Kidney (tissue), 14 donors: ENCODE results near the gene MSMO1. TPM values are rescaled to one million over a fixed set of nuclear protein-coding genes. Genes with fewer than 3 reads are reported as not detected.

ENCODE experiments used
- DNase-seq, 5 donors: peaks; one replicate each; pipeline ENCODE4 v3.0.0-alpha.2; 2013 to 2020
- FAIRE-seq: peaks from 2 replicates; lab custom pipeline; 2012; peaks lifted over from hg19 to GRCh38; lab: Jason Lieb, UNC
- H3K27ac ChIP-seq, 2 donors: one replicate each; pipeline ENCODE4 v1.7.0; 2013; ENCODE audit warnings: low read depth in 2 of 2, low read length in 2 of 2, inconsistent platforms in 1 of 2
- H3K27me3 ChIP-seq: one replicate; pipeline ENCODE4 v1.7.1; 2013; ENCODE audit warnings: low read length, inconsistent platforms; ENCODE audit not compliant: control insufficient read depth, insufficient read depth
- H3K36me3 ChIP-seq, 3 donors: one replicate each; pipeline versions ENCODE4 v1.7.0 to v1.7.1; 2013; ENCODE audit warnings: low read length in 3 of 3, control low read depth in 1 of 3, inconsistent platforms in 1 of 3; ENCODE audit not compliant: insufficient read depth in 3 of 3, control insufficient read depth in 2 of 3
- H3K4me1 ChIP-seq, 3 donors: one replicate each; pipeline versions ENCODE4 v1.7.0 to v1.7.1; 2013; ENCODE audit warnings: low read length in 3 of 3, inconsistent platforms in 1 of 3, low read depth in 1 of 3; ENCODE audit not compliant: control insufficient read depth in 2 of 3, insufficient read depth in 2 of 3
- H3K4me3 ChIP-seq, 3 donors: one replicate each; pipeline versions ENCODE4 v1.7.0 to v1.8.1; 2013; ENCODE audit warnings: low read length in 3 of 3, control low read depth in 1 of 3, inconsistent platforms in 1 of 3
- H3K9ac ChIP-seq, 3 donors: one replicate each; pipeline versions ENCODE4 v1.7.0 to v1.7.1; 2013; ENCODE audit warnings: low read length in 3 of 3, control low read depth in 1 of 3, inconsistent platforms in 1 of 3
- H3K9me3 ChIP-seq, 3 donors: one replicate each; pipeline versions ENCODE4 v1.7.0 to v1.7.1; 2013; ENCODE audit warnings: low read length in 3 of 3, control low read depth in 1 of 3, inconsistent platforms in 1 of 3; ENCODE audit not compliant: control insufficient read depth in 2 of 3, insufficient read depth in 1 of 3
- intact Hi-C: fragments of 100-400 bp; cut with DNase I; formaldehyde crosslinking; loops from one replicate; pipeline ENCODE4 v1.11.1; 2022
- polyA plus RNA-seq: library from polyadenylated mRNA; stranded (reverse); fragments of 350-450 nt; fragmentation: Illumina TruSeq; extraction: RNeasy Lipid Tissue Mini Kit (QIAGEN cat#74804); gene quantifications from one replicate; pipeline ENCODE4 v1.2.3, GENCODE V29; 2014; ENCODE audit warnings: low read depth, low replicate concordance; ENCODE audit not compliant: insufficient read depth
- total RNA-seq: library from RNA; stranded (reverse); fragmentation: NEBNext Ultra II Directional; extraction: Animal tissue kit (Norgen Biotek cat#: 25700); gene quantifications from one replicate; pipeline ENCODE4 v1.2.1, GENCODE V29; 2021
- TF ChIP-seq, protein P1 (sequence below): IDR thresholded peaks from 3 replicates; pipeline ENCODE4 v1.5.1; 2012; ENCODE audit warnings: mild to moderate bottlenecking, moderate library complexity, borderline replicate concordance; ENCODE audit not compliant: insufficient read depth; ENCODE audit errors: extremely low read depth
- donor health status: control.
- donor health status: control.
- donor health status: control.
- donor health status: control.
- donor health status: control.
- donor health status: DM: yes; HTN: yes; CAD: no.
- donor health status: Normal renal cell carcinoma (clear cell type).

The MSMO1 gene
- total and polyA plus RNA-seq, 2 donors from 2014 or later = 32.4 to 91.4 TPM

DNA sequence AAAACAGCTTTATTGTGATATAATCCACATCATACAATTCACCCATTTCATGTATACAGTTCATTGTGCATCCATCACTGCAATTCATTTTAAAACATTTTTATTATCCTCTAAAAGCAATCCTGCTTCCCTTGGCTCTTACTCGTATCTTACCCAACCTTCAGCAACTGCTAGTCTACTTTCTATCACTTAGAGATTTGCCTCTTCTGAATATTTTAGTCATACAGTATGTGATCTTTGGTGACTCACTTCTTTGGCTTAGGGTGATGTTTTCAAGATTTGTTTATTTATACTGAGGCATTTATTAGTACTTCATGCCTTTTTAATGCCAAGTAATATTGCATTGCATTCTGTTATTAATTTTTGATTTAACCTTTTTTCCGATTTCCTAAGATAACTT lies 15.0 kb upstream of the MSMO1 start:
- TF ChIP-seq, protein P1, sequence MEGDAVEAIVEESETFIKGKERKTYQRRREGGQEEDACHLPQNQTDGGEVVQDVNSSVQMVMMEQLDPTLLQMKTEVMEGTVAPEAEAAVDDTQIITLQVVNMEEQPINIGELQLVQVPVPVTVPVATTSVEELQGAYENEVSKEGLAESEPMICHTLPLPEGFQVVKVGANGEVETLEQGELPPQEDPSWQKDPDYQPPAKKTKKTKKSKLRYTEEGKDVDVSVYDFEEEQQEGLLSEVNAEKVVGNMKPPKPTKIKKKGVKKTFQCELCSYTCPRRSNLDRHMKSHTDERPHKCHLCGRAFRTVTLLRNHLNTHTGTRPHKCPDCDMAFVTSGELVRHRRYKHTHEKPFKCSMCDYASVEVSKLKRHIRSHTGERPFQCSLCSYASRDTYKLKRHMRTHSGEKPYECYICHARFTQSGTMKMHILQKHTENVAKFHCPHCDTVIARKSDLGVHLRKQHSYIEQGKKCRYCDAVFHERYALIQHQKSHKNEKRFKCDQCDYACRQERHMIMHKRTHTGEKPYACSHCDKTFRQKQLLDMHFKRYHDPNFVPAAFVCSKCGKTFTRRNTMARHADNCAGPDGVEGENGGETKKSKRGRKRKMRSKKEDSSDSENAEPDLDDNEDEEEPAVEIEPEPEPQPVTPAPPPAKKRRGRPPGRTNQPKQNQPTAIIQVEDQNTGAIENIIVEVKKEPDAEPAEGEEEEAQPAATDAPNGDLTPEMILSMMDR = no peak
- H3K27ac ChIP-seq = no peak overlapping the region
- no peak overlapping the region for H3K9ac ChIP-seq
- DNase-seq = no peak
- H3K36me3 ChIP-seq = peaks cover 0 to 4% (median 0%) of the 10 kb centered on the region in 3 donors
- H3K9me3 ChIP-seq = no peaks in the 10 kb centered on the region
- no peak overlapping the region for H3K4me3 ChIP-seq
- no peaks in the 10 kb centered on the region for H3K27me3 ChIP-seq
- intact Hi-C loops = no loop called here
- no peaks in the 10 kb centered on the region for H3K4me1 ChIP-seq
- no peak for FAIRE-seq

DNA sequence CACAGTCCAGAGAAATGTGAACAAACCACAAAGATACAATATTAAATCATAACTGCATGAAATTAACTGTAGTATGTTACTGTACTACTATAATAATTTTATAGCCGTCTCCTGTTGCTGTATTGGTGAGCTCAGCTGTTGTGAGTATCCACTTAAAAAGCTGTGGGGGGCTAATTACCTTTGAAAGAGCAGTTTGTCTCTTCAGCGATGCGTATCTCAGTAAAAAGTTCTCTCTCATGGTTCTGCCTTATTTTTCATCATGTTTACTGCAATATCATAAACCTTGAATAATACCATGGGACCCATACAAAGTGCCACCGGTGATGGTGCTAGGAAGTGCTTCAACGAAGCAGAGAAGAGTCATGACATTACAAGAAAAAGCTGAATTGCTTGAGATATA lies 8.4 kb upstream of the MSMO1 start:
- Histone ChIP-seq H3K9ac (no peak overlapping the region), H3K36me3 (no peaks in the 10 kb centered on the region), H3K4me3 (no peak overlapping the region), H3K27ac (no peak overlapping the region), H3K9me3 (no peaks in the 10 kb centered on the region), H3K27me3 (no peaks in the 10 kb centered on the region), H3K4me1 (no peaks in the 10 kb centered on the region)
- intact Hi-C loops = no loop called here
- TF ChIP-seq, protein P1 = no peak
- DNase-seq (no peak), FAIRE-seq (no peak)

DNA sequence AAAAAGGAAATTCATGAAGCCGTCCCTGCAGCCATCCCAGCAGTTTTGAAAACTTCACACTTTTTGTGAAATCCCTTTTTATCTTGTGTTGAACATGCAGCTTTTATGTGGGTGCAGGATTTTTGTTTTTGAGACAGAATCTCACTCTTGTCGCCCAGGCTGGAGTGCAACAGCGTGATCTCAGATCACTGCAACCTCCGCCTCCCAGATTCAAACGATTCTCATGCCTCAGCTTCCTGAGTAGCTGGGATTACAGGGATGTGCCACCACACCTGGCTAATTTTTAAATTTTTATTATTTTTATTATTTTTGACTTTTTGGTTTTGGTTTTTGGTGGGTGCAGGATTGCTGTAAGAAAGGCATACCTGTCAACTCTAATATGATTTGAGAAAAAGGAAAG lies 8.0 kb upstream of the MSMO1 start:
- no peak for FAIRE-seq
- Histone ChIP-seq H3K4me3 (no peak overlapping the region), H3K27me3 (no peaks in the 10 kb centered on the region), H3K9me3 (no peaks in the 10 kb centered on the region), H3K27ac (no peak overlapping the region), H3K36me3 (no peaks in the 10 kb centered on the region), H3K9ac (no peak overlapping the region), H3K4me1 (no peaks in the 10 kb centered on the region)
- DNase-seq = no peak
- intact Hi-C loops = no loop called here
- TF ChIP-seq, protein P1 = no peak
